8988T (cell line): ENCODE measurements around the gene EID2.

Source experiments
- DNase-seq: peaks from one replicate; pipeline ENCODE4 v3.0.0; 2011

EID2 gene

GRCh38 chr19:39500543-39500942 lies 39.4 kb downstream of the EID2 start:
- DNase-seq: no peak

- DNase-seq: no peak
Measured at GRCh38 chr19:39499932-39500331, 40.0 kb downstream of the EID2 start.

GRCh38 chr19:39498798-39499642 lies 40.9 kb downstream of the EID2 start, which contains the start of gene DLL3:
TSS of gene DLL3 (plus strand) at chr19:39498947. CDS start at chr19:39498975, 28 bp downstream.
- DNase-seq: no peak

GRCh38 chr19:39497996-39498797 lies 41.8 kb downstream of the EID2 start:
- DNase-seq: no peak

- DNase-seq: no peak
Measured at GRCh38 chr19:39497701-39497995, 42.3 kb downstream of the EID2 start.

GRCh38 chr19:39496063-39496462 lies 43.9 kb downstream of the EID2 start:
- no peak for DNase-seq

GRCh38 chr19:39494661-39495060 lies 45.3 kb downstream of the EID2 start:
- no peak for DNase-seq

- DNase-seq: no peak
Measured at GRCh38 chr19:39492788-39493187, 47.2 kb downstream of the EID2 start.

GRCh38 chr19:39492225-39492624 lies 47.7 kb downstream of the EID2 start:
- DNase-seq: no peak

- DNase-seq: no peak
Measured at GRCh38 chr19:39489756-39490155, 50.2 kb downstream of the EID2 start.
